HG02981 (cell line): ENCODE data around the gene FGF18.

ENCODE experiments used
- ATAC-seq: cut with Tn5 transposase; IDR thresholded peaks from one replicate; pipeline ENCODE4 v1.9.1; 2021; ENCODE audit warnings: mild to moderate bottlenecking, moderate library complexity; ENCODE audit not compliant: unreplicated experiment

The FGF18 gene

GRCh38 chr5:171422495-171422894 lies 3.0 kb downstream of the FGF18 start:
- no peak for ATAC-seq

GRCh38 chr5:171422902-171423663 lies 3.6 kb downstream of the FGF18 start:
- no peak for ATAC-seq

GRCh38 chr5:171424726-171425125 lies 5.3 kb downstream of the FGF18 start:
- ATAC-seq: no peak

- ATAC-seq: no peak
Measured at GRCh38 chr5:171425596-171426244, 6.3 kb downstream of the FGF18 start.

- no peak for ATAC-seq
Measured at GRCh38 chr5:171426266-171426665, 6.8 kb downstream of the FGF18 start.

GRCh38 chr5:171426680-171427079 lies 7.2 kb downstream of the FGF18 start:
- no peak for ATAC-seq

- ATAC-seq: no peak
Measured at GRCh38 chr5:171427318-171428167, 8.1 kb downstream of the FGF18 start.

GRCh38 chr5:171428168-171428696 lies 8.8 kb downstream of the FGF18 start:
- no peak for ATAC-seq

GRCh38 chr5:171428809-171429542 lies 9.5 kb downstream of the FGF18 start:
- no peak for ATAC-seq

- ATAC-seq: no peak
Measured at GRCh38 chr5:171429543-171429910, 10.1 kb downstream of the FGF18 start.

GRCh38 chr5:171431251-171431777 lies 11.9 kb downstream of the FGF18 start:
- ATAC-seq: no peak

- no peak for ATAC-seq
Measured at GRCh38 chr5:171432076-171432475, 12.6 kb downstream of the FGF18 start.

GRCh38 chr5:171432583-171433351 lies 13.3 kb downstream of the FGF18 start:
- no peak for ATAC-seq

- no peak for ATAC-seq
Measured at GRCh38 chr5:171433352-171433698, 13.9 kb downstream of the FGF18 start.

GRCh38 chr5:171433982-171434676 lies 14.7 kb downstream of the FGF18 start:
- no peak for ATAC-seq

GRCh38 chr5:171434874-171435273 lies 15.4 kb downstream of the FGF18 start:
- no peak for ATAC-seq

- ATAC-seq: no peak
Measured at GRCh38 chr5:171435908-171436307, 16.5 kb downstream of the FGF18 start.

- no peak for ATAC-seq
Measured at GRCh38 chr5:171436804-171437285, 17.4 kb downstream of the FGF18 start.

GRCh38 chr5:171437286-171437821 lies 17.9 kb downstream of the FGF18 start:
- no peak for ATAC-seq
